Stimulated activated CD4-positive, alpha-beta T cell treated with anti-CD3 and anti-CD28 coated beads, Interleukin-2, amount 100 ng/mL, for 48 hours (primary cell): ENCODE measurements around the gene APBA3.

Source experiments
- DNase-seq, 2 donors: peaks; one replicate each; pipeline ENCODE4 v3.0.0-alpha.2; 2020

APBA3 gene

GRCh38 chr19:3745363-3746045, 16.0 kb downstream of the APBA3 start:
- DNase-seq = no peak

GRCh38 chr19:3743486-3743885, 18.0 kb downstream of the APBA3 start:
- no peak for DNase-seq

GRCh38 chr19:3740431-3740830, 21.1 kb downstream of the APBA3 start:
- DNase-seq = no peak

- no peak for DNase-seq
Observed at GRCh38 chr19:3738477-3739220, 22.8 kb downstream of the APBA3 start.

GRCh38 chr19:3737487-3738205, 23.8 kb downstream of the APBA3 start:
- DNase-seq = no peak

GRCh38 chr19:3736106-3736724, 25.3 kb downstream of the APBA3 start:
- no peak for DNase-seq

GRCh38 chr19:3734310-3734600, 27.2 kb downstream of the APBA3 start:
- DNase-seq = no peak

- no peak for DNase-seq
Observed at GRCh38 chr19:3733549-3734309, 27.8 kb downstream of the APBA3 start.

GRCh38 chr19:3732108-3732507, 29.4 kb downstream of the APBA3 start:
- DNase-seq = no peak

GRCh38 chr19:3730457-3730958, 31.0 kb downstream of the APBA3 start:
- DNase-seq = no peak

- no peak for DNase-seq
Observed at GRCh38 chr19:3725640-3726310, 35.7 kb downstream of the APBA3 start.

- DNase-seq = no peak
Observed at GRCh38 chr19:3725121-3725520, 36.4 kb downstream of the APBA3 start.

GRCh38 chr19:3723883-3724282, 37.6 kb downstream of the APBA3 start:
- DNase-seq = no peak

- no peak for DNase-seq
Observed at GRCh38 chr19:3723110-3723488, 38.4 kb downstream of the APBA3 start.

- DNase-seq = no peak
Observed at GRCh38 chr19:3722443-3723109, 38.9 kb downstream of the APBA3 start.

GRCh38 chr19:3721887-3722442, 39.5 kb downstream of the APBA3 start:
- no peak for DNase-seq

- peak; percentile 88 to 95 for DNase-seq
Observed at GRCh38 chr19:3721131-3721886, 40.2 kb downstream of the APBA3 start.

- no peak for DNase-seq
Observed at GRCh38 chr19:3720349-3720917, 41.1 kb downstream of the APBA3 start.

- DNase-seq = no peak
Observed at GRCh38 chr19:3719868-3720267, 41.6 kb downstream of the APBA3 start.

- DNase-seq = no peak
Observed at GRCh38 chr19:3716147-3716668, 45.3 kb downstream of the APBA3 start.
